Smooth muscle cell (in vitro differentiated cells): ENCODE results near the gene FAM161B. TPM values are rescaled to one million over a fixed set of nuclear protein-coding genes. Genes with fewer than 3 reads are reported as not detected.

ENCODE experiments used
- DNase-seq: peaks from one replicate; lab custom pipeline; 2025; ENCODE audit not compliant: unreplicated experiment; lab: John Stamatoyannopoulos, UW
- H2AFZ ChIP-seq: fragments of 200-600 bp; sonication (generic); 2 replicates; pipeline ENCODE4 v1.6.0; 2016; ENCODE audit warnings: antibody characterized with exemption, low read depth, mild to moderate bottlenecking
- H3F3A ChIP-seq: fragments of 200-600 bp; sonication (generic); 2 replicates; pipeline ENCODE4 v1.6.0; 2017; ENCODE audit warnings: antibody characterized with exemption, low read depth
- H3K27ac ChIP-seq: fragments of 200-600 bp; sonication (generic); 2 replicates; pipeline ENCODE4 v1.5.1; 2016; ENCODE audit warnings: low read depth, mild to moderate bottlenecking
- H3K27me3 ChIP-seq: fragments of 200-600 bp; sonication (generic); 2 replicates; pipeline ENCODE4 v1.6.1; 2016; ENCODE audit warnings: low read depth, mild to moderate bottlenecking
- H3K36me3 ChIP-seq: fragments of 200-600 bp; sonication (generic); 2 replicates; pipeline ENCODE4 v1.5.1; 2016; ENCODE audit warnings: low read depth
- H3K4me1 ChIP-seq: fragments of 200-600 bp; sonication (generic); 2 replicates; pipeline ENCODE4 v1.5.1; 2016; ENCODE audit warnings: low read depth
- H3K4me2 ChIP-seq: fragments of 200-600 bp; sonication (generic); 2 replicates; pipeline ENCODE4 v1.6.0; 2016; ENCODE audit warnings: mild to moderate bottlenecking
- H3K4me3 ChIP-seq: fragments of 200-600 bp; sonication (generic); 2 replicates; pipeline ENCODE4 v1.5.1; 2016; ENCODE audit warnings: mild to moderate bottlenecking
- H3K79me2 ChIP-seq: fragments of 200-600 bp; sonication (generic); 2 replicates; pipeline ENCODE4 v1.6.0; 2016; ENCODE audit warnings: low read depth, mild to moderate bottlenecking
- H3K9ac ChIP-seq: fragments of 200-600 bp; sonication (generic); 2 replicates; pipeline ENCODE4 v1.6.0; 2016; ENCODE audit warnings: low read depth
- H3K9me3 ChIP-seq: fragments of 200-600 bp; sonication (generic); replicated peaks from 2 replicates; pipeline ENCODE4 v1.5.1; 2016; ENCODE audit warnings: low read depth
- H4K20me1 ChIP-seq: fragments of 200-600 bp; sonication (generic); 2 replicates; pipeline ENCODE4 v1.6.0; 2016; ENCODE audit warnings: low read depth
- WGBS: methylation state at CpG from one replicate; pipeline ENCODE4 v1.1.7; 2016; ENCODE audit warnings: low lambda C conversion rate; 5-methylcytosine and 5-hydroxymethylcytosine counted together
- polyA plus RNA-seq: library from polyadenylated mRNA; unstranded; fragments of >200 nt; fragmentation: Nextera tagmentation; extraction: Ambion mirVana; gene quantifications from 2 replicates; pipeline ENCODE4 v1.2.1, GENCODE V29; 2016
- total RNA-seq: library from RNA; depleted of rRNA; stranded (reverse); fragments of >200 nt; gene quantifications from 2 replicates; pipeline ENCODE4 v1.2.3, GENCODE V29; 2014
- TF ChIP-seq, protein P1 (sequence below): fragments of 200-600 bp; sonication (generic); IDR thresholded peaks from 2 replicates; pipeline ENCODE4 v1.5.1; 2017; ENCODE audit warnings: borderline replicate concordance, mild to moderate bottlenecking, antibody characterized with exemption; ENCODE audit not compliant: insufficient read depth, poor library complexity, severe bottlenecking

FAM161B gene
- total and polyA plus RNA-seq, 2 experiments from 2014 or later, result 2.7 to 3.9 TPM

DNA sequence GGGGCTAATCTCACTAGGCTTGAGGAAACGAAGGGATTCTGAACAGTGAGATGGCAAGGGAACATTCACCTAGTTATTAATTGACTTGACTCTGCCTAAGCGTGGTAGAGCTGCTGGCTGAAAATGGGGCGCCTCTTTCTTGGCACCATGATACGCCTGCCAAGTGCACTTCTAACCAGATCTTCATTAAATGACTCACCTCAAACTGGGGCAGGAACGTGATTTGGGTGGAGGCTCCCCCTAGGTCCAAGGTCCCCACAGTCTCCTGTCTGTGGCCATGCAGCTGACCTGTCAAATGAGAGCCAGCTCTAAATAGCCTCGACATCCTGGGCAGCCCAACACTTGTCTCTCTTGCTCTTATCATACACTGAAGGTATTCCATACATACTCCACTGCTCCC lies 26.2 kb upstream of the FAM161B start:
- H3K36me3 ChIP-seq, result no peaks in the 10 kb centered on the region
- WGBS, result 98% methylated on average over 6 of the region's 6 CpGs

DNA sequence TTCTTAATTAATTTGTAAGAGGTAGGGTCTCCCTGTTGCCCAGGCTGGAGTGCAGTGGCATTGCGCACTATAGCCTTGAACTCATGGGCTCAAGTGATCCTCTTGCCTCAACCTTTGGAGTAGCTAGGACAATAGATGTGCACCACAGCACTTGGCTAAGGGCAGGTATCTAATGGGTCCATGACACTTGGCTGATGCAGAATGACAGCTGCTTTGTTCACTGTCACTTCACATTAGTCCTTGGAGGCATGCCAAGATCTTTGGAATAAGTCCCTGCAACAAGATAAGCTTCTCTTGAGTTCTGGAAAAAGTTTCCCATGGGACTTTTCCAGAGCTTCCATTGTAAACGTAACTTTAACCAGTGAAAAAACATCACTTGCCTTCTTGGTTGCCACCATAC lies 23.6 kb upstream of the FAM161B start:
- Histone ChIP-seq H3K4me1 (no peaks in the 10 kb centered on the region), H3K4me2 (no peak overlapping the region), H3K27ac (no peak overlapping the region), H2AFZ (no peak overlapping the region), H3K4me3 (no peak overlapping the region), H3K36me3 (no peaks in the 10 kb centered on the region), H3K79me2 (no peaks in the 10 kb centered on the region), H3K27me3 (no peaks in the 10 kb centered on the region), H4K20me1 (no peaks in the 10 kb centered on the region), H3K9me3 (no peaks in the 10 kb centered on the region), H3K9ac (no peak overlapping the region), H3F3A (no peaks in the 10 kb centered on the region)
- WGBS, result 70% methylated on average over 2 of the region's 2 CpGs
- DNase-seq, result no peak
- TF ChIP-seq, protein P1, sequence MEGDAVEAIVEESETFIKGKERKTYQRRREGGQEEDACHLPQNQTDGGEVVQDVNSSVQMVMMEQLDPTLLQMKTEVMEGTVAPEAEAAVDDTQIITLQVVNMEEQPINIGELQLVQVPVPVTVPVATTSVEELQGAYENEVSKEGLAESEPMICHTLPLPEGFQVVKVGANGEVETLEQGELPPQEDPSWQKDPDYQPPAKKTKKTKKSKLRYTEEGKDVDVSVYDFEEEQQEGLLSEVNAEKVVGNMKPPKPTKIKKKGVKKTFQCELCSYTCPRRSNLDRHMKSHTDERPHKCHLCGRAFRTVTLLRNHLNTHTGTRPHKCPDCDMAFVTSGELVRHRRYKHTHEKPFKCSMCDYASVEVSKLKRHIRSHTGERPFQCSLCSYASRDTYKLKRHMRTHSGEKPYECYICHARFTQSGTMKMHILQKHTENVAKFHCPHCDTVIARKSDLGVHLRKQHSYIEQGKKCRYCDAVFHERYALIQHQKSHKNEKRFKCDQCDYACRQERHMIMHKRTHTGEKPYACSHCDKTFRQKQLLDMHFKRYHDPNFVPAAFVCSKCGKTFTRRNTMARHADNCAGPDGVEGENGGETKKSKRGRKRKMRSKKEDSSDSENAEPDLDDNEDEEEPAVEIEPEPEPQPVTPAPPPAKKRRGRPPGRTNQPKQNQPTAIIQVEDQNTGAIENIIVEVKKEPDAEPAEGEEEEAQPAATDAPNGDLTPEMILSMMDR, result no peak

More for the DNA sequence above, 26.2 kb upstream of the FAM161B start:
- Histone ChIP-seq H3K4me1 (no peaks in the 10 kb centered on the region), H3K9ac (no peak overlapping the region), H3K27me3 (no peaks in the 10 kb centered on the region), H3K79me2 (no peaks in the 10 kb centered on the region), H3K4me3 (no peak overlapping the region), H2AFZ (no peak overlapping the region), H4K20me1 (no peaks in the 10 kb centered on the region), H3K4me2 (no peak overlapping the region), H3K9me3 (no peaks in the 10 kb centered on the region), H3K27ac (no peak overlapping the region), H3F3A (no peaks in the 10 kb centered on the region)
- TF ChIP-seq, protein P1, result no peak
- no peak for DNase-seq

DNA sequence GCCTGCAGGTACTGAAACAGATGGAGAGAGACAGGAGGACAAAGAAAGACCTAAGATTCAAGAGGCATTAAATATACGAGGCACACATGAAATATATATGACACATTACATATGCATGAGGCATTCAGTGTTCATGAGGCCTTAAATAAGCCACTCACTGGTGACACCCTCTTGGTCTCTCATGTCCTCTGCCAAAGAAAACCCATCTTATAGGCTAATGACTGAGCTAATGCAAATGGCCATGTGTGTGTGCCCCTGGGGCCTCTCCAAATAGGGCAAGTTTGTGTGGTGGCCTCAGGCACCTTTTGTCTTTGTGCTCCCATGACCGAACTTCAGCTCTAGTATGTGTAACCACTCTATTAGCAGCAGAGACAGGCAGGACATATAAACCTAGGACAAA lies 19.0 kb upstream of the FAM161B start:
- Histone ChIP-seq H3K4me1 (no peaks in the 10 kb centered on the region), H3K27me3 (no peaks in the 10 kb centered on the region), H3K27ac (no peak overlapping the region), H3K9me3 (no peaks in the 10 kb centered on the region), H3K9ac (no peak overlapping the region), H3K4me2 (no peak overlapping the region), H3K79me2 (no peaks in the 10 kb centered on the region), H3K36me3 (no peaks in the 10 kb centered on the region), H2AFZ (no peak overlapping the region), H3F3A (no peaks in the 10 kb centered on the region), H3K4me3 (no peak overlapping the region), H4K20me1 (no peaks in the 10 kb centered on the region)
- 86% methylated on average over 2 of the region's 2 CpGs for WGBS
- TF ChIP-seq, protein P1, result no peak
- DNase-seq, result no peak

DNA sequence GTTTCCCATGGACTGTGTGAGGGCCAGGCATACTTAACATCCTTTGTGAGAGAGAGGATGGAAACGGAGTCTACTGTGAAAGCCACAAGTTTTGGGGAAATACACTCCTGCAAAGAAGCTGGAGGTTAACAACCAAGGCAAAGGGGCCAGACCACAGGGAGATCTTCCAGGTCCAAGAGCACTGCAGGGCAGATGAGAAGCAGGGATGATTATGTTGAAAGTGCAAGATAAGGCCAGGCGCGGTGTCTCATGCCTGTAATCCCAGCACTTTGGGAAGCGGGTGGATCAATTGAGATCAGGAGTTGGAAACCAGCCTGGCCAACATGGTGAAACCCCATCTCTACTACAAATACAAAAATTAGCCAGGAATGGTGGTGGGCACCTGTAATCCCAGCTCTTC lies 15.3 kb upstream of the FAM161B start:
- no peak overlapping the region for H3K27ac ChIP-seq
- no peak overlapping the region for H3K4me2 ChIP-seq
- H3K9ac ChIP-seq, result no peak overlapping the region
- no peak for DNase-seq
- H3K4me3 ChIP-seq, result no peak overlapping the region
- H3K36me3 ChIP-seq, result peaks cover 6% of the 10 kb centered on the region
- no peak overlapping the region for H2AFZ ChIP-seq
- TF ChIP-seq, protein P1, result no peak
- no peaks in the 10 kb centered on the region for H4K20me1 ChIP-seq
- H3K9me3 ChIP-seq, result no peaks in the 10 kb centered on the region
- H3F3A ChIP-seq, result no peaks in the 10 kb centered on the region
- H3K79me2 ChIP-seq, result no peaks in the 10 kb centered on the region
- H3K27me3 ChIP-seq, result no peaks in the 10 kb centered on the region
- H3K4me1 ChIP-seq, result no peaks in the 10 kb centered on the region
- WGBS, result 86% methylated on average over 4 of the region's 4 CpGs
